Neural cell (in vitro differentiated cells): ENCODE data around the gene SLC6A6. TPM values are rescaled to one million over a fixed set of nuclear protein-coding genes. Genes with fewer than 3 reads are reported as not detected.

ENCODE experiments used
- H2AFZ ChIP-seq: fragments of 200-600, 300-800 bp; sonication (generic), shearing (Covaris generic); 2 replicates; pipeline ENCODE4 v1.6.0; 2014; ENCODE audit warnings: low read depth, mild to moderate bottlenecking, antibody characterized with exemption, low read length, moderate library complexity
- H3F3A ChIP-seq: fragments of 200-600 bp; shearing (Covaris generic); 2 replicates; pipeline ENCODE4 v1.6.1; 2016; ENCODE audit warnings: mild to moderate bottlenecking, moderate library complexity, mixed read lengths, antibody characterized with exemption, low read length; ENCODE audit not compliant: insufficient read depth, poor library complexity, severe bottlenecking
- H3K27ac ChIP-seq: fragments of 200-600, 300-800 bp; sonication (generic), shearing (Covaris generic); 2 replicates; pipeline ENCODE4 v1.5.1; 2014; ENCODE audit warnings: mild to moderate bottlenecking, low read length, moderate library complexity
- H3K27me3 ChIP-seq: fragments of 300-800, 200-600 bp; sonication (generic), shearing (Covaris generic); 2 replicates; pipeline ENCODE4 v1.6.0; 2014; ENCODE audit warnings: mild to moderate bottlenecking, low read depth, low read length, moderate library complexity; ENCODE audit not compliant: insufficient read depth
- H3K36me3 ChIP-seq: fragments of 300-800, 200-600 bp; sonication (generic), shearing (Covaris generic); 2 replicates; pipeline ENCODE4 v1.5.1; 2014; ENCODE audit warnings: mild to moderate bottlenecking, antibody characterized with exemption, low read length, moderate library complexity; ENCODE audit not compliant: insufficient read depth
- H3K4me2 ChIP-seq: fragments of 300-800, 200-600 bp; sonication (generic), shearing (Covaris generic); 2 replicates; pipeline ENCODE4 v1.6.0; 2014; ENCODE audit warnings: mild to moderate bottlenecking, low read length
- H3K4me3 ChIP-seq: fragments of 300-800, 200-600 bp; sonication (generic), shearing (Covaris generic); 2 replicates; pipeline ENCODE4 v1.5.1; 2014; ENCODE audit warnings: mild to moderate bottlenecking, low read length, moderate library complexity
- H3K79me2 ChIP-seq: fragments of 200-600 bp; shearing (Covaris generic); replicated peaks from 2 replicates; pipeline ENCODE4 v1.6.0; 2014; ENCODE audit warnings: mild to moderate bottlenecking, low read length, moderate library complexity; ENCODE audit not compliant: insufficient read depth
- H3K9ac ChIP-seq: fragments of 300-800, 200-600 bp; sonication (generic), shearing (Covaris generic); 2 replicates; pipeline ENCODE4 v1.6.1; 2016; ENCODE audit warnings: mild to moderate bottlenecking, low read length, mixed read lengths
- H3K9me2 ChIP-seq: fragments of 200-600 bp; shearing (Covaris generic); 2 replicates; pipeline ENCODE4 v1.6.1; 2016; ENCODE audit warnings: mild to moderate bottlenecking, low read length, mixed read lengths; ENCODE audit not compliant: insufficient read depth
- H3K9me3 ChIP-seq: fragments of 200-600, 300-800 bp; sonication (generic), shearing (Covaris generic); 2 replicates; pipeline ENCODE4 v1.6.1; 2016; ENCODE audit warnings: mild to moderate bottlenecking, mixed run types, low read length, moderate library complexity, mixed read lengths
- H4K20me1 ChIP-seq: fragments of 200-600 bp; shearing (Covaris generic); 2 replicates; pipeline ENCODE4 v1.6.1; 2016; ENCODE audit warnings: mild to moderate bottlenecking, mixed run types; ENCODE audit not compliant: insufficient read depth
- EP300 ChIP-seq: fragments of 450-650 bp; conservative IDR thresholded peaks from 2 replicates; pipeline ENCODE4 v1.6.1; 2014; ENCODE audit warnings: antibody characterized with exemption, mild to moderate bottlenecking, moderate library complexity; ENCODE audit not compliant: poor library complexity, severe bottlenecking
- EZH2 ChIP-seq: fragments of 200-600, 300-800 bp; shearing (Covaris generic), sonication (generic); IDR thresholded peaks from 2 replicates; pipeline ENCODE4 v1.6.1; 2014; ENCODE audit warnings: antibody characterized with exemption, low read length, borderline replicate concordance, mild to moderate bottlenecking; ENCODE audit not compliant: insufficient read depth, poor library complexity, severe bottlenecking
- MXI1 ChIP-seq: fragments of 450-650 bp; conservative IDR thresholded peaks from 2 replicates; pipeline ENCODE4 v1.6.1; 2014; ENCODE audit warnings: antibody characterized with exemption, mild to moderate bottlenecking; ENCODE audit not compliant: poor library complexity, severe bottlenecking
- POLR2AphosphoS5 ChIP-seq: IDR thresholded peaks from 2 replicates; pipeline ENCODE4 v1.6.1; 2012
- RAD21 ChIP-seq: fragments of 450-650 bp; conservative IDR thresholded peaks from 2 replicates; pipeline ENCODE4 v1.6.1; 2014; ENCODE audit warnings: antibody characterized with exemption, mild to moderate bottlenecking, moderate library complexity
- SMC3 ChIP-seq: fragments of 450-650 bp; conservative IDR thresholded peaks from 2 replicates; pipeline ENCODE4 v1.6.1; 2014; ENCODE audit warnings: antibody characterized with exemption, mild to moderate bottlenecking, moderate library complexity; ENCODE audit not compliant: poor library complexity
- TAF1 ChIP-seq: IDR thresholded peaks from 2 replicates; pipeline ENCODE4 v1.6.1; 2012; ENCODE audit warnings: low read depth
- polyA plus RNA-seq: library from polyadenylated mRNA; depleted of rRNA; stranded (reverse); fragments of >200 nt; gene quantifications from 2 replicates; pipeline ENCODE4 v1.2.3, GENCODE V29; 2014
- TF ChIP-seq, protein P1 (sequence below): IDR thresholded peaks from 2 replicates; pipeline ENCODE4 v1.6.1; 2012; ENCODE audit warnings: borderline replicate concordance
- TF ChIP-seq, protein P2 (sequence below): fragments of 450-650 bp; IDR thresholded peaks from 2 replicates; pipeline ENCODE4 v1.5.1; 2014; ENCODE audit warnings: antibody characterized with exemption, mild to moderate bottlenecking, moderate library complexity; ENCODE audit not compliant: poor library complexity, severe bottlenecking

SLC6A6 gene
- polyA plus RNA-seq, 1 donor from 2014 or later, result 15.9 TPM

DNA sequence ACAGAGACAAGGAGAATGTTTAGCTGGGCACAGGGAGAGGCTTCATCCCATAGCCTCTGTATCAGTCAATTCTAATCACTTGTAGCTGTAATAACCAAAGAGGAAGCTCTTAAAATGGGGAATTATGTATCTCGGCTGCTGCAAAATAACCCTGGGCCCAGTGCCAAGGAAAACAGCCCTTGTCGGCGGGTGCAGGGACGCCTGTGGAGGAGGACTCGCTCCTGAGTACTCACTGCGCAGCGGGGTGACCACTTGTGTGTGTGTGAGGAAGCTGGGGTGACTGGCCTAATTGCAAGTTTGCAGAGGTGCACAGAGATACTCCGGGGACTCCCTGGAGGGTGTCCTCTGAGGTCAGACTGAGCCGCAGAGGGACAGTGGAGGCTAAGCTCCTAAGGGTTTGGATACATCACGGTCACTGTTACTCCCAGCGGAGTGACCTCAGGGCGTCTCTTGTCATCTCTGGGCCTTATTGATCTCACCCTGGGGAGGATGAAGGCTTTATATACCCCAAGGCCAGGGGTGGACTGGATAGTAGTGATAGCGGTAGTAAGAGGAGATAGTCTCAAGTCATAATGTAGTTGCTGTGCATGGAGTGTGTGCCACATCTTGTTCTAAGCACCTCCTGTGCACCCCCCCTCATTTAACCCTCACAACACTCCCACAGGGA lies 37.2 kb downstream of the SLC6A6 start:
- no peak overlapping the region for H2AFZ ChIP-seq
- H3K36me3 ChIP-seq, result no peaks in the 10 kb centered on the region
- H3K9me3 ChIP-seq, result no peaks in the 10 kb centered on the region
- H4K20me1 ChIP-seq, result no peaks in the 10 kb centered on the region
- H3K27me3 ChIP-seq, result no peaks in the 10 kb centered on the region
- H3K9ac ChIP-seq, result no peak overlapping the region
- no peaks in the 10 kb centered on the region for H3K79me2 ChIP-seq
- no peak overlapping the region for H3K4me3 ChIP-seq
- H3K4me2 ChIP-seq, result no peak overlapping the region
- H3K9me2 ChIP-seq, result no peaks in the 10 kb centered on the region
- TF ChIP-seq TAF1 (no peak), SMC3 (no peak), MXI1 (no peak), POLR2AphosphoS5 (no peak), EP300 (no peak), RAD21 (no peak), EZH2 (no peak)
- TF ChIP-seq, protein P1, sequence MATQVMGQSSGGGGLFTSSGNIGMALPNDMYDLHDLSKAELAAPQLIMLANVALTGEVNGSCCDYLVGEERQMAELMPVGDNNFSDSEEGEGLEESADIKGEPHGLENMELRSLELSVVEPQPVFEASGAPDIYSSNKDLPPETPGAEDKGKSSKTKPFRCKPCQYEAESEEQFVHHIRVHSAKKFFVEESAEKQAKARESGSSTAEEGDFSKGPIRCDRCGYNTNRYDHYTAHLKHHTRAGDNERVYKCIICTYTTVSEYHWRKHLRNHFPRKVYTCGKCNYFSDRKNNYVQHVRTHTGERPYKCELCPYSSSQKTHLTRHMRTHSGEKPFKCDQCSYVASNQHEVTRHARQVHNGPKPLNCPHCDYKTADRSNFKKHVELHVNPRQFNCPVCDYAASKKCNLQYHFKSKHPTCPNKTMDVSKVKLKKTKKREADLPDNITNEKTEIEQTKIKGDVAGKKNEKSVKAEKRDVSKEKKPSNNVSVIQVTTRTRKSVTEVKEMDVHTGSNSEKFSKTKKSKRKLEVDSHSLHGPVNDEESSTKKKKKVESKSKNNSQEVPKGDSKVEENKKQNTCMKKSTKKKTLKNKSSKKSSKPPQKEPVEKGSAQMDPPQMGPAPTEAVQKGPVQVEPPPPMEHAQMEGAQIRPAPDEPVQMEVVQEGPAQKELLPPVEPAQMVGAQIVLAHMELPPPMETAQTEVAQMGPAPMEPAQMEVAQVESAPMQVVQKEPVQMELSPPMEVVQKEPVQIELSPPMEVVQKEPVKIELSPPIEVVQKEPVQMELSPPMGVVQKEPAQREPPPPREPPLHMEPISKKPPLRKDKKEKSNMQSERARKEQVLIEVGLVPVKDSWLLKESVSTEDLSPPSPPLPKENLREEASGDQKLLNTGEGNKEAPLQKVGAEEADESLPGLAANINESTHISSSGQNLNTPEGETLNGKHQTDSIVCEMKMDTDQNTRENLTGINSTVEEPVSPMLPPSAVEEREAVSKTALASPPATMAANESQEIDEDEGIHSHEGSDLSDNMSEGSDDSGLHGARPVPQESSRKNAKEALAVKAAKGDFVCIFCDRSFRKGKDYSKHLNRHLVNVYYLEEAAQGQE, result no peak
- TF ChIP-seq, protein P2, sequence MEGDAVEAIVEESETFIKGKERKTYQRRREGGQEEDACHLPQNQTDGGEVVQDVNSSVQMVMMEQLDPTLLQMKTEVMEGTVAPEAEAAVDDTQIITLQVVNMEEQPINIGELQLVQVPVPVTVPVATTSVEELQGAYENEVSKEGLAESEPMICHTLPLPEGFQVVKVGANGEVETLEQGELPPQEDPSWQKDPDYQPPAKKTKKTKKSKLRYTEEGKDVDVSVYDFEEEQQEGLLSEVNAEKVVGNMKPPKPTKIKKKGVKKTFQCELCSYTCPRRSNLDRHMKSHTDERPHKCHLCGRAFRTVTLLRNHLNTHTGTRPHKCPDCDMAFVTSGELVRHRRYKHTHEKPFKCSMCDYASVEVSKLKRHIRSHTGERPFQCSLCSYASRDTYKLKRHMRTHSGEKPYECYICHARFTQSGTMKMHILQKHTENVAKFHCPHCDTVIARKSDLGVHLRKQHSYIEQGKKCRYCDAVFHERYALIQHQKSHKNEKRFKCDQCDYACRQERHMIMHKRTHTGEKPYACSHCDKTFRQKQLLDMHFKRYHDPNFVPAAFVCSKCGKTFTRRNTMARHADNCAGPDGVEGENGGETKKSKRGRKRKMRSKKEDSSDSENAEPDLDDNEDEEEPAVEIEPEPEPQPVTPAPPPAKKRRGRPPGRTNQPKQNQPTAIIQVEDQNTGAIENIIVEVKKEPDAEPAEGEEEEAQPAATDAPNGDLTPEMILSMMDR, result no peak
- no peaks in the 10 kb centered on the region for H3F3A ChIP-seq
- H3K27ac ChIP-seq, result no peak overlapping the region

DNA sequence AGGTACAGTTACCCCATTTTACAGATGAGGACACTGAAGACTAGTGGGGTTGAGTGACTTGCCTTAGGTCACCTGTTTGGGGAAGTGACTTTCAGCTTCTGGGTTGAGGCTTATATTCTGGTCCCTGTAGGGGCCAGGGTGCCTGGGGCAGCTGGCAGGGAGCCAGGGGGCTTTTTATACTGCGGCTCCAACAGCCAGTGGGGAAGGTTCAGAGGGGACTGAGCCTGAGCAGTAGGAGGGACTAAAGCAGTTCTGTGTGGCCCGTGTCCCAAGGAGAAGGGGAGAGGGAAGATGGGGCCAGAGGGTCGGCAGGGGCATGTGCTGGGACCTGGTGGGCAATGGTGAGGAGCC lies 37.7 kb downstream of the SLC6A6 start:
- no peaks in the 10 kb centered on the region for H3K9me2 ChIP-seq
- no peaks in the 10 kb centered on the region for H3K36me3 ChIP-seq
- H3K9me3 ChIP-seq, result no peaks in the 10 kb centered on the region
- H4K20me1 ChIP-seq, result no peaks in the 10 kb centered on the region
- no peak overlapping the region for H3K9ac ChIP-seq
- H3K27me3 ChIP-seq, result no peaks in the 10 kb centered on the region
- TF ChIP-seq EZH2 (no peak), RAD21 (no peak), POLR2AphosphoS5 (no peak), TAF1 (no peak), EP300 (no peak), SMC3 (no peak), MXI1 (no peak)
- TF ChIP-seq, protein P1, result no peak
- TF ChIP-seq, protein P2, result no peak
- no peak overlapping the region for H2AFZ ChIP-seq
- no peak overlapping the region for H3K4me2 ChIP-seq
- H3K27ac ChIP-seq, result no peak overlapping the region
- no peaks in the 10 kb centered on the region for H3K79me2 ChIP-seq
- H3K4me3 ChIP-seq, result no peak overlapping the region
- H3F3A ChIP-seq, result no peaks in the 10 kb centered on the region
